Measurements from ENCODE around the gene SLFN12L.

Gene SLFN12L

DNA sequence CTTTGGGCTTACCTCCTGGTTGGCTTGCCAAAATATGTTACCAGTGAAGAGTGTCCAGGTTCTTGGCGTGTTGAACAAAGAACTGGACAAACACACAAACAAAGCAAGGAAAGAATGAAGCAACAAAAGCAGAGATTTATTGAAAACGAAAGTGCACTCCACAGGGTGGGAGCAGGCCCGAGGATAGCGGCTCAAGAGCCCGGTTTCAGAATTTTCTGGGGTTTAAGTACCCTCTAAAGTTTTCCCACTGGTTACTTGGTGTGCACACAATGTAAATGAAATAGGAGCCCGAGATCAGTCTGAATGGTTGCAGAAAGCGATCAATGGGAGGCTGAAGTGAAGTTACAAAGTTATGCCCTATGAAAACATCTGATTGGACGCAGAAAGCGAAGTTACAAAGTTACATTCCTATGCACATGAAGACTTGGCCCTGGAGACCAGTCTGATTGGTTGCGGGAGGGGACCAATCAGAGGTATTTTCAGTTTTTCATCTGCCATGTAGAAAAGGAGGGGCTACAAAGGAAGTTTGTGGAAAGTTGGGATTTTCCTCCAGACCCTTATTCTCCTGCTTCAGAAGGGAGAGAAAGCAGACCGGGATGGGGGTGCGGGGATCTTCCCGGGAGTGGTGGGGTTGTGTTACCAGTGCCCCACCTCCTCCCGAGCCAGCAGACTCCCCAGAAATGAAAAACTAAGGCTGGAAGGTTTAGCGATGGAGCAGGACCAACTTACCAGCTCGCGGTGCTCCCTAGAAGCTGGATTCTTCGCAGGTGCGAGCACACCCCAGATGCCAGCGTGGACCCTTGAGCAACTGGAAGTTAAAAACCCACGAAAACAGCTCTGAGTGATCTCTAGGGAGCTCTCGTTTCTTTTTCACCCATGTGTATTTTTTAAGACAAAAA is 105.1 kb downstream of the SLFN12L start, which contains the start of gene SLFN12:
SLFN12 (minus strand) TSS at position 325 of the 899 bp plus-strand sequence. CDS start 9,472 bp downstream, outside the sequence.
- peak; percentile 21 for DNase-seq (ENCODE audit: low read depth, low spot score)

- DNase-seq (ENCODE audit: low read depth, low spot score) = no peak
Measured at GRCh38 chr17:35429702-35430101, 107.8 kb downstream of the SLFN12L start.

- DNase-seq (ENCODE audit: low read depth, low spot score) = no peak
Measured at GRCh38 chr17:35428229-35428628, 109.2 kb downstream of the SLFN12L start.

- no peak for DNase-seq (ENCODE audit: low read depth, low spot score)
Measured at GRCh38 chr17:35423761-35424160, 113.7 kb downstream of the SLFN12L start.

Measured in ELF-1 (cell line).